GM23338 (cell line): ENCODE data around the gene CNTNAP5. TPM values are rescaled to one million over a fixed set of nuclear protein-coding genes. Genes with fewer than 3 reads are reported as not detected.

Experiments
- ATAC-seq: fragments of 200-7000 bp; cut with Tn5 transposase; 3 replicates; pipeline ENCODE4 v1.9.1; 2020
- DNase-seq: peaks from one replicate; pipeline ENCODE4 v3.0.0-alpha.2; 2015; ENCODE audit warnings: low spot score
- H2AFZ ChIP-seq: fragments of 200-600 bp; sonication (generic); 2 replicates; pipeline ENCODE4 v1.8.0; 2016; ENCODE audit warnings: antibody characterized with exemption, mild to moderate bottlenecking, moderate library complexity
- H3F3A ChIP-seq: fragments of 200-600 bp; sonication (generic); replicated peaks from 2 replicates; pipeline ENCODE4 v1.8.0; 2017; ENCODE audit warnings: antibody characterized with exemption, mixed run types, low read depth
- H3K27ac ChIP-seq: fragments of 200-600 bp; sonication (generic); 2 replicates; pipeline ENCODE4 v1.6.1; 2016; ENCODE audit warnings: low read depth
- H3K27me3 ChIP-seq: fragments of 200-600 bp; sonication (generic); 2 replicates; pipeline ENCODE4 v1.8.0; 2016; ENCODE audit warnings: mild to moderate bottlenecking, mixed run types, moderate library complexity; ENCODE audit not compliant: insufficient read depth
- H3K36me3 ChIP-seq: fragments of 200-600 bp; sonication (generic); 2 replicates; pipeline ENCODE4 v1.8.0; 2016; ENCODE audit warnings: mild to moderate bottlenecking; ENCODE audit not compliant: insufficient read depth
- H3K4me1 ChIP-seq: fragments of 200-600 bp; sonication (generic); 2 replicates; pipeline ENCODE4 v1.8.0; 2016; ENCODE audit warnings: mild to moderate bottlenecking, moderate library complexity; ENCODE audit not compliant: insufficient read depth
- H3K4me2 ChIP-seq: fragments of 200-600 bp; sonication (generic); 2 replicates; pipeline ENCODE4 v1.7.1; 2017; ENCODE audit warnings: mixed run types
- H3K4me3 ChIP-seq: fragments of 200-600 bp; sonication (generic); 2 replicates; pipeline ENCODE4 v1.6.1; 2016; ENCODE audit warnings: mixed run types
- H3K79me2 ChIP-seq: fragments of 200-600 bp; sonication (generic); replicated peaks from 2 replicates; pipeline ENCODE4 v1.8.0; 2017; ENCODE audit warnings: mild to moderate bottlenecking; ENCODE audit not compliant: insufficient read depth
- H3K9me2 ChIP-seq: fragments of 200-600 bp; sonication (generic); 2 replicates; pipeline ENCODE4 v1.8.0; 2017; ENCODE audit not compliant: insufficient read depth
- H4K20me1 ChIP-seq: fragments of 200-600 bp; sonication (generic); replicated peaks from 2 replicates; pipeline ENCODE4 v1.8.0; 2017; ENCODE audit warnings: mild to moderate bottlenecking; ENCODE audit not compliant: insufficient read depth
- H3K27ac Mint-ChIP-seq: 2 replicates; pipeline ENCODE4 v1.8.0; 2020; ENCODE audit warnings: inconsistent platforms, mild to moderate bottlenecking, moderate library complexity, mixed read lengths
- H3K27me3 Mint-ChIP-seq: 3 replicates; pipeline ENCODE4 v1.8.0; 2022; ENCODE audit warnings: low read depth, mild to moderate bottlenecking, moderate library complexity, mixed read lengths, inconsistent platforms; ENCODE audit not compliant: insufficient read depth, poor library complexity
- H3K36me3 Mint-ChIP-seq: 3 replicates; pipeline ENCODE4 v1.8.0; 2021; ENCODE audit warnings: low read depth, mild to moderate bottlenecking, inconsistent platforms, moderate library complexity, mixed read lengths
- H3K4me1 Mint-ChIP-seq: 3 replicates; pipeline ENCODE4 v1.8.0; 2020; ENCODE audit warnings: mild to moderate bottlenecking, inconsistent platforms, mixed read lengths
- H3K4me3 Mint-ChIP-seq: 3 replicates; pipeline ENCODE4 v1.8.0; 2021; ENCODE audit warnings: moderate library complexity, mild to moderate bottlenecking, inconsistent platforms, mixed read lengths
- H3K9me3 Mint-ChIP-seq: 3 replicates; pipeline ENCODE4 v1.8.0; 2020; ENCODE audit warnings: moderate library complexity, mild to moderate bottlenecking, inconsistent platforms, mixed read lengths
- CREB1 ChIP-seq: fragments of 250-450 bp; sonication (Bioruptor Pico); IDR thresholded peaks from 2 replicates; pipeline ENCODE4 v1.5.0; 2020; ENCODE audit warnings: low read depth, mild to moderate bottlenecking, moderate library complexity
- CTCF ChIP-seq, 2 experiments: fragments of 200-600 bp in 1 of 2; sonication (generic) in 1 of 2; conservative IDR thresholded peaks; 2 replicates each; pipeline versions ENCODE4 v1.5.1 to v1.6.1; 2016 to 2017; ENCODE audit warnings: antibody characterized with exemption in 2 of 2, low read depth in 2 of 2, mild to moderate bottlenecking in 2 of 2, moderate library complexity in 1 of 2
- EZH2 ChIP-seq: fragments of 200-600 bp; sonication (generic); IDR thresholded peaks from one replicate; pipeline ENCODE4 v1.8.0; 2017; ENCODE audit warnings: antibody characterized with exemption, mild to moderate bottlenecking, low read depth; ENCODE audit not compliant: unreplicated experiment
- EZH2phosphoT487 ChIP-seq: fragments of 200-600 bp; sonication (generic); IDR thresholded peaks from one replicate; pipeline ENCODE4 v1.8.1; 2018; ENCODE audit warnings: antibody characterized with exemption; ENCODE audit not compliant: unreplicated experiment
- JUNB ChIP-seq: IDR thresholded peaks from one replicate; pipeline ENCODE4 v1.6.1; 2016; ENCODE audit warnings: antibody characterized with exemption; ENCODE audit not compliant: unreplicated experiment
- NANOG ChIP-seq: IDR thresholded peaks from 2 replicates; pipeline ENCODE4 v1.6.1; 2016; ENCODE audit warnings: antibody characterized with exemption, borderline replicate concordance
- POLR2AphosphoS5 ChIP-seq: IDR thresholded peaks from 2 replicates; pipeline ENCODE4 v1.6.1; 2016; ENCODE audit warnings: antibody characterized with exemption, low read depth
- REST ChIP-seq: IDR thresholded peaks from one replicate; pipeline ENCODE4 v1.6.1; 2018; ENCODE audit warnings: antibody characterized with exemption; ENCODE audit not compliant: unreplicated experiment
- STAT1 ChIP-seq: IDR thresholded peaks from one replicate; pipeline ENCODE4 v1.6.1; 2016; ENCODE audit warnings: antibody characterized with exemption; ENCODE audit not compliant: unreplicated experiment
- ZNF462 ChIP-seq: fragments of 250-450 bp; sonication (Bioruptor Pico); IDR thresholded peaks from 2 replicates; pipeline ENCODE4 v1.5.0; 2020; ENCODE audit warnings: mild to moderate bottlenecking, moderate library complexity
- polyA plus RNA-seq: library from polyadenylated mRNA; unstranded; fragments of >200 nt; fragmentation: Nextera tagmentation; extraction: Ambion mirVana; gene quantifications from 2 replicates; pipeline ENCODE4 v1.2.1, GENCODE V29; 2016
- total RNA-seq: library from RNA; depleted of rRNA; stranded (reverse); fragments of >200 nt; shearing (Covaris generic); gene quantifications from 2 replicates; pipeline ENCODE4 v1.2.3, GENCODE V29; 2014

The CNTNAP5 gene
- total and polyA plus RNA-seq, 2 experiments from 2014 or later: 0.49 to 0.50 TPM

GRCh38 chr2:124320051-124320688 is 295.1 kb downstream of the CNTNAP5 start (continued):
- TF ChIP-seq CTCF (conservative IDR thresholded peaks at IDR 0.05; ENCODE audit: low read depth in 2 of 2): no peak
- TF ChIP-seq NANOG: no peak
- no peak for TF ChIP-seq EZH2phosphoT487

GRCh38 chr2:124323321-124323720 is 298.2 kb downstream of the CNTNAP5 start:
- Histone ChIP-seq H3K27ac (no peak overlapping the region), H3F3A (no peaks in the 10 kb centered on the region), H3K9me2 (peaks cover 6% of the 10 kb centered on the region), H3K36me3 (no peaks in the 10 kb centered on the region), H2AFZ (no peak overlapping the region), H3K79me2 (no peaks in the 10 kb centered on the region), H3K4me1 (peaks cover 13% of the 10 kb centered on the region), H3K4me2 (no peak overlapping the region), H3K4me3 (no peak overlapping the region), H4K20me1 (no peaks in the 10 kb centered on the region), H3K27me3 (no peaks in the 10 kb centered on the region)
- Mint-ChIP-seq H3K27me3 (no peaks in the 10 kb centered on the region), H3K4me3 (no peak overlapping the region), H3K36me3 (no peaks in the 10 kb centered on the region), H3K4me1 (peaks cover 31% of the 10 kb centered on the region), H3K27ac (no peak overlapping the region), H3K9me3 (no peaks in the 10 kb centered on the region)
- no peak for ATAC-seq
- DNase-seq: no peak
- no peak for TF ChIP-seq STAT1
- no peak for TF ChIP-seq CTCF (conservative IDR thresholded peaks at IDR 0.05; ENCODE audit: low read depth in 2 of 2)
- no peak for TF ChIP-seq CREB1 (CRISPR knock-in tag)
- no peak for TF ChIP-seq ZNF462 (CRISPR knock-in tag)
- TF ChIP-seq EZH2: no peak
- no peak for TF ChIP-seq POLR2AphosphoS5
- TF ChIP-seq JUNB: no peak
- no peak for TF ChIP-seq REST
